Naive B cell (primary cell): ENCODE data around the gene SLC24A3. TPM values are rescaled to one million over a fixed set of nuclear protein-coding genes. Genes with fewer than 3 reads are reported as not detected.

Source experiments
- ATAC-seq, 2 donors: fragments of 150-1000 bp; cut with Tn5 transposase; 2 replicates each; pipeline ENCODE4 v1.10.0; 2021; ENCODE audit warnings: low read depth in 2 of 2, mild to moderate bottlenecking in 2 of 2, moderate library complexity in 2 of 2
- DNase-seq: peaks from one replicate; pipeline ENCODE4 v3.0.0; 2022
- H3K27ac Mint-ChIP-seq, 6 donors: one replicate each; pipeline ENCODE4 v1.8.0; 2020 to 2022; ENCODE audit warnings: mild to moderate bottlenecking in 6 of 6, mixed read lengths in 6 of 6, moderate library complexity in 5 of 6, inconsistent platforms in 2 of 6
- H3K27me3 Mint-ChIP-seq, 3 donors: one replicate each; pipeline ENCODE4 v1.8.0; 2021 to 2022; ENCODE audit warnings: mixed read lengths in 3 of 3, mild to moderate bottlenecking in 1 of 3
- H3K36me3 Mint-ChIP-seq, 2 donors: one replicate each; pipeline ENCODE4 v1.8.0; 2020 to 2022; ENCODE audit warnings: mixed read lengths in 2 of 2, inconsistent platforms in 1 of 2, mild to moderate bottlenecking in 1 of 2
- H3K4me1 Mint-ChIP-seq, 3 donors: one replicate each; pipeline ENCODE4 v1.8.0; 2020 to 2022; ENCODE audit warnings: mixed read lengths in 3 of 3, inconsistent platforms in 1 of 3, mild to moderate bottlenecking in 1 of 3, moderate library complexity in 1 of 3
- H3K4me3 Mint-ChIP-seq, 8 donors: one replicate each; pipeline ENCODE4 v1.8.0; 2020 to 2022; ENCODE audit warnings: mild to moderate bottlenecking in 8 of 8, mixed read lengths in 8 of 8, moderate library complexity in 8 of 8, inconsistent platforms in 2 of 8
- H3K9me3 Mint-ChIP-seq, 7 donors: one replicate each; pipeline ENCODE4 v1.8.0; 2020 to 2022; ENCODE audit warnings: mixed read lengths in 7 of 7, mild to moderate bottlenecking in 5 of 7, inconsistent platforms in 2 of 7, moderate library complexity in 1 of 7
- polyA plus RNA-seq, 6 donors: library from polyadenylated mRNA; unstranded; fragments of 300-500 nt; fragmentation: Illumina TruSeq; gene quantifications; one replicate each; pipeline ENCODE4 v1.2.3, GENCODE V29; 2021; ENCODE audit warnings: low read depth in 6 of 6

The SLC24A3 gene
- polyA plus RNA-seq, 6 donors from 2014 or later = 0.09 to 0.13 TPM; not detected in 4

GRCh38 chr20:19351542-19351941, 139.1 kb downstream of the SLC24A3 start:
- DNase-seq (no peak), ATAC-seq (no peak)
- no peaks in the 10 kb centered on the region for H3K4me1 Mint-ChIP-seq
- H3K4me3 Mint-ChIP-seq = no peak overlapping the region
- H3K36me3 Mint-ChIP-seq = no peaks in the 10 kb centered on the region
- peaks cover 0 to 2% (median 0%) of the 10 kb centered on the region in 7 donors for H3K9me3 Mint-ChIP-seq
- H3K27ac Mint-ChIP-seq = no peak overlapping the region
- H3K27me3 Mint-ChIP-seq = peaks cover 0 to 21% (median 5%) of the 10 kb centered on the region in 3 donors

- no peak overlapping the region for H3K4me3 Mint-ChIP-seq
- H3K27me3 Mint-ChIP-seq = peaks cover 0 to 12% (median 0%) of the 10 kb centered on the region in 3 donors
- no peaks in the 10 kb centered on the region for H3K4me1 Mint-ChIP-seq
- no peak overlapping the region for H3K27ac Mint-ChIP-seq
- DNase-seq (no peak), ATAC-seq (no peak)
- H3K36me3 Mint-ChIP-seq = no peaks in the 10 kb centered on the region
- peaks cover 0 to 5% (median 0%) of the 10 kb centered on the region in 7 donors for H3K9me3 Mint-ChIP-seq
Observed at GRCh38 chr20:19354950-19355349, 142.5 kb downstream of the SLC24A3 start.

- DNase-seq (no peak), ATAC-seq (no peak)
- Mint-ChIP-seq H3K4me1 (no peaks in the 10 kb centered on the region), H3K4me3 (no peak overlapping the region), H3K27me3 (peaks cover 0 to 6% (median 0%) of the 10 kb centered on the region in 3 donors), H3K36me3 (no peaks in the 10 kb centered on the region), H3K27ac (no peak overlapping the region), H3K9me3 (peaks cover 0 to 4% (median 0%) of the 10 kb centered on the region in 7 donors)
Observed at GRCh38 chr20:19361790-19362189, 149.3 kb downstream of the SLC24A3 start.

GRCh38 chr20:19363476-19363875, 151.0 kb downstream of the SLC24A3 start:
- DNase-seq (no peak), ATAC-seq (no peak)
- Mint-ChIP-seq H3K4me1 (no peaks in the 10 kb centered on the region), H3K36me3 (no peaks in the 10 kb centered on the region), H3K4me3 (no peak overlapping the region), H3K9me3 (peaks cover 0 to 4% (median 0%) of the 10 kb centered on the region in 7 donors), H3K27me3 (peaks cover 0 to 15% (median 2%) of the 10 kb centered on the region in 3 donors), H3K27ac (no peak overlapping the region)

- no peak for DNase-seq
- Mint-ChIP-seq H3K9me3 (peaks cover 0 to 2% (median 0%) of the 10 kb centered on the region in 7 donors), H3K4me1 (no peaks in the 10 kb centered on the region), H3K36me3 (no peaks in the 10 kb centered on the region), H3K4me3 (no peak overlapping the region), H3K27ac (no peak overlapping the region), H3K27me3 (peaks cover 5 to 14% (median 9%) of the 10 kb centered on the region in 3 donors)
- ATAC-seq = no peak
Observed at GRCh38 chr20:19367591-19367990, 155.1 kb downstream of the SLC24A3 start.

GRCh38 chr20:19368351-19368750, 155.9 kb downstream of the SLC24A3 start:
- H3K36me3 Mint-ChIP-seq = no peaks in the 10 kb centered on the region
- no peak overlapping the region for H3K4me3 Mint-ChIP-seq
- ATAC-seq (no peak), DNase-seq (no peak)
- H3K4me1 Mint-ChIP-seq = no peaks in the 10 kb centered on the region
- H3K27ac Mint-ChIP-seq = no peak overlapping the region
- peaks cover 6 to 14% (median 9%) of the 10 kb centered on the region in 3 donors for H3K27me3 Mint-ChIP-seq
- H3K9me3 Mint-ChIP-seq = peaks cover 0 to 2% (median 0%) of the 10 kb centered on the region in 7 donors

GRCh38 chr20:19370076-19371075, 157.9 kb downstream of the SLC24A3 start:
- Mint-ChIP-seq H3K27me3 (peaks cover 10 to 14% (median 14%) of the 10 kb centered on the region in 3 donors), H3K4me1 (no peaks in the 10 kb centered on the region), H3K27ac (no peak overlapping the region), H3K4me3 (no peak overlapping the region), H3K36me3 (no peaks in the 10 kb centered on the region), H3K9me3 (peaks cover 0 to 2% (median 0%) of the 10 kb centered on the region in 7 donors)
- ATAC-seq (no peak), DNase-seq (no peak)

- Mint-ChIP-seq H3K9me3 (peaks cover 0 to 2% (median 0%) of the 10 kb centered on the region in 7 donors), H3K27ac (no peak overlapping the region), H3K36me3 (no peaks in the 10 kb centered on the region), H3K4me3 (no peak overlapping the region), H3K27me3 (peaks cover 10 to 14% (median 14%) of the 10 kb centered on the region in 3 donors), H3K4me1 (no peaks in the 10 kb centered on the region)
- no peak for DNase-seq
- no peak for ATAC-seq
Observed at GRCh38 chr20:19371112-19371511, 158.7 kb downstream of the SLC24A3 start.

- Mint-ChIP-seq H3K9me3 (peaks cover 0 to 2% (median 0%) of the 10 kb centered on the region in 7 donors), H3K4me1 (no peaks in the 10 kb centered on the region), H3K36me3 (no peaks in the 10 kb centered on the region), H3K4me3 (no peak overlapping the region), H3K27me3 (peaks cover 10 to 11% (median 10%) of the 10 kb centered on the region in 3 donors), H3K27ac (no peak overlapping the region)
- no peak for DNase-seq
- no peak for ATAC-seq
Observed at GRCh38 chr20:19374216-19374615, 161.8 kb downstream of the SLC24A3 start.

- peaks cover 0 to 4% (median 0%) of the 10 kb centered on the region in 7 donors for H3K9me3 Mint-ChIP-seq
- DNase-seq (no peak), ATAC-seq (no peak)
- no peaks in the 10 kb centered on the region for H3K4me1 Mint-ChIP-seq
- no peaks in the 10 kb centered on the region for H3K36me3 Mint-ChIP-seq
- no peak overlapping the region for H3K27ac Mint-ChIP-seq
- peaks cover 10 to 19% (median 13%) of the 10 kb centered on the region in 3 donors for H3K27me3 Mint-ChIP-seq
- no peak overlapping the region for H3K4me3 Mint-ChIP-seq
Observed at GRCh38 chr20:19375395-19375794, 163.0 kb downstream of the SLC24A3 start.

GRCh38 chr20:19375801-19376200, 163.4 kb downstream of the SLC24A3 start:
- H3K36me3 Mint-ChIP-seq = no peaks in the 10 kb centered on the region
- no peak for ATAC-seq

GRCh38 chr20:19376451-19377229, 164.2 kb downstream of the SLC24A3 start:
- ATAC-seq (no peak), DNase-seq (no peak)
- Mint-ChIP-seq H3K4me3 (no peak overlapping the region), H3K27ac (no peak overlapping the region), H3K4me1 (no peaks in the 10 kb centered on the region), H3K27me3 (peaks cover 10 to 21% (median 11%) of the 10 kb centered on the region in 3 donors), H3K36me3 (no peaks in the 10 kb centered on the region), H3K9me3 (peaks cover 0 to 4% (median 2%) of the 10 kb centered on the region in 7 donors)

More at GRCh38 chr20:19375801-19376200, 163.4 kb downstream of the SLC24A3 start:
- H3K27ac Mint-ChIP-seq = no peak overlapping the region
- peaks cover 10 to 21% (median 14%) of the 10 kb centered on the region in 3 donors for H3K27me3 Mint-ChIP-seq
- no peak overlapping the region for H3K4me3 Mint-ChIP-seq
- H3K4me1 Mint-ChIP-seq = no peaks in the 10 kb centered on the region
- peaks cover 0 to 4% (median 0%) of the 10 kb centered on the region in 7 donors for H3K9me3 Mint-ChIP-seq
- DNase-seq = no peak

- no peaks in the 10 kb centered on the region for H3K36me3 Mint-ChIP-seq
Observed at GRCh38 chr20:19378058-19378457, 165.6 kb downstream of the SLC24A3 start.

More at GRCh38 chr20:19378058-19378457, 165.6 kb downstream of the SLC24A3 start:
- no peak overlapping the region for H3K4me3 Mint-ChIP-seq
- ATAC-seq (no peak), DNase-seq (no peak)
- H3K27me3 Mint-ChIP-seq = peaks cover 4 to 21% (median 11%) of the 10 kb centered on the region in 3 donors
- peaks cover 0 to 4% (median 2%) of the 10 kb centered on the region in 7 donors for H3K9me3 Mint-ChIP-seq
- no peaks in the 10 kb centered on the region for H3K4me1 Mint-ChIP-seq
- H3K27ac Mint-ChIP-seq = no peak overlapping the region
